Bronchial epithelial cell (primary cell): ENCODE results near the gene STN1. TPM values are rescaled to one million over a fixed set of nuclear protein-coding genes. Genes with fewer than 3 reads are reported as not detected.

Source experiments
- DNase-seq: peaks from one replicate; pipeline ENCODE4 v3.0.0-alpha.2; 2010; ENCODE audit warnings: low read depth
- FAIRE-seq: peaks from 2 replicates; lab custom pipeline; 2011; peaks lifted over from hg19 to GRCh38; lab: Jason Lieb, UNC
- H3K27me3 ChIP-seq: 2 replicates; pipeline ENCODE4 v1.5.1; 2011; ENCODE audit warnings: low read length; ENCODE audit not compliant: control insufficient read depth, insufficient read depth
- H3K36me3 ChIP-seq: 2 replicates; pipeline ENCODE4 v1.5.1; 2011; ENCODE audit warnings: low read length; ENCODE audit not compliant: control insufficient read depth, insufficient read depth
- H3K4me3 ChIP-seq: 2 replicates; pipeline ENCODE4 v1.5.1; 2011; ENCODE audit warnings: mild to moderate bottlenecking, low read depth, low read length, control low read depth
- total RNA-seq: library from RNA; depleted of rRNA; stranded (reverse); fragments of >200 nt; gene quantifications from 2 replicates; pipeline ENCODE4 v1.2.1, GENCODE V29; 2014
- TF ChIP-seq, protein P1 (sequence below): IDR thresholded peaks from 2 replicates; pipeline ENCODE4 v1.5.1; 2011; ENCODE audit warnings: mild to moderate bottlenecking, moderate library complexity, low read length, control low read depth, inconsistent platforms; ENCODE audit not compliant: insufficient read depth, severe bottlenecking

The STN1 gene
- total RNA-seq, 1 donor from 2014 or later = 67.7 TPM

DNA sequence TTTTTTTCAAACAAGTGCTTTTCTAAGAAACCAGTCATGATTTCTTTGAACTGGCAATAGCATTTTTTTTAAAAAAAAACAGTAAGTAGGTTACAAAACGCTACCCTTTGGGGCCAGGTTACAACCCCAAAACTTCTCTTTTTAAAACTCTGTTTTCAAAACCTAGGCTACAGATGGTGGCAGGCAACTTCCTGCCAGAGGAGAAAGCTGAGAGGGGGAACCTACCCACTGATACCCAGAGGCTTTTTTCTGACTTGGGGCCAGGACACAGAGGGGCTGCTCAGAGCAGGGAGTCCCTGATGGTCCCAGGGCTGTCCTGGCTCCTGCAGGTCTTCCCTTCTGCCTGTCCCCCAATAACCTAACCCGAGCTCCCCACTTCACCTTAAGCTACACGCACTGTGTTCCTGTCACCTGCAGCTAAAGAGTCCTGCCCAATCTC is 6.9 kb downstream of the STN1 start:
- Histone ChIP-seq H3K27me3 (no peaks in the 10 kb centered on the region), H3K4me3 (no peak overlapping the region), H3K36me3 (peaks cover 1% of the 10 kb centered on the region)
- DNase-seq (no peak), FAIRE-seq (no peak)
- TF ChIP-seq, protein P1, sequence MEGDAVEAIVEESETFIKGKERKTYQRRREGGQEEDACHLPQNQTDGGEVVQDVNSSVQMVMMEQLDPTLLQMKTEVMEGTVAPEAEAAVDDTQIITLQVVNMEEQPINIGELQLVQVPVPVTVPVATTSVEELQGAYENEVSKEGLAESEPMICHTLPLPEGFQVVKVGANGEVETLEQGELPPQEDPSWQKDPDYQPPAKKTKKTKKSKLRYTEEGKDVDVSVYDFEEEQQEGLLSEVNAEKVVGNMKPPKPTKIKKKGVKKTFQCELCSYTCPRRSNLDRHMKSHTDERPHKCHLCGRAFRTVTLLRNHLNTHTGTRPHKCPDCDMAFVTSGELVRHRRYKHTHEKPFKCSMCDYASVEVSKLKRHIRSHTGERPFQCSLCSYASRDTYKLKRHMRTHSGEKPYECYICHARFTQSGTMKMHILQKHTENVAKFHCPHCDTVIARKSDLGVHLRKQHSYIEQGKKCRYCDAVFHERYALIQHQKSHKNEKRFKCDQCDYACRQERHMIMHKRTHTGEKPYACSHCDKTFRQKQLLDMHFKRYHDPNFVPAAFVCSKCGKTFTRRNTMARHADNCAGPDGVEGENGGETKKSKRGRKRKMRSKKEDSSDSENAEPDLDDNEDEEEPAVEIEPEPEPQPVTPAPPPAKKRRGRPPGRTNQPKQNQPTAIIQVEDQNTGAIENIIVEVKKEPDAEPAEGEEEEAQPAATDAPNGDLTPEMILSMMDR = no peak

DNA sequence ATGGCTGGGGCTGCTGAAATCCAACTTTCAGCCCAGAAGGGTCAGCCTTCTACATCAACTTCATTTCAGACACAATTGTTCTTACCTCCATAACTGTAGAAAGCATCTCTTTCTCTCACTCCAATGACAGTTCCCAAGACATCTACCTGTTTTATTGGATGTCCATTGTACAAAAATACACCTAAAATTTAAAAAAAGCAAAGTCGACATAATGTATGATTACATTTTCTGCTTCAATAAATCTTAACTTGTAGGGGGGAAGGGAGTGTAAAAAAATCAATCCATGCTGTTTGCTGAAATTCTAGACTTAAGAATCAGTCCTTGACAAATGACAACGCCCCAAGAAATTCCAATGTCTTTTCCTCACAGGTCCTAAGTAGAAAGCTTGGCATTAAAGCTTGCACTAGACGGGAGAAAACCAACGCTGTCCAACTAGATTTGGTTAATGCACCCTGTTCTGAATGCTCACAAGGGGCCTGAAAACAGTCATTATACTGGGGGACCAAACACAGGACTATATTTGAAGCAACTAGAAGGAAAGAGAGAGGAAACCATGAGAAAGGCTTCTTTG is 7.5 kb downstream of the STN1 start:
- H3K36me3 ChIP-seq = peaks cover 1% of the 10 kb centered on the region
- no peaks in the 10 kb centered on the region for H3K27me3 ChIP-seq
- FAIRE-seq (no peak), DNase-seq (peak; percentile 43)
- H3K4me3 ChIP-seq = no peak overlapping the region
- TF ChIP-seq, protein P1 = no peak

- Histone ChIP-seq H3K4me3 (no peak overlapping the region), H3K36me3 (peaks cover 4% of the 10 kb centered on the region), H3K27me3 (no peaks in the 10 kb centered on the region)
- FAIRE-seq = no peak
- TF ChIP-seq, protein P1 = no peak
- no peak for DNase-seq
These were observed 12.5 kb downstream of the STN1 start for GRCh38 chr10:103905441-103905840.

DNA sequence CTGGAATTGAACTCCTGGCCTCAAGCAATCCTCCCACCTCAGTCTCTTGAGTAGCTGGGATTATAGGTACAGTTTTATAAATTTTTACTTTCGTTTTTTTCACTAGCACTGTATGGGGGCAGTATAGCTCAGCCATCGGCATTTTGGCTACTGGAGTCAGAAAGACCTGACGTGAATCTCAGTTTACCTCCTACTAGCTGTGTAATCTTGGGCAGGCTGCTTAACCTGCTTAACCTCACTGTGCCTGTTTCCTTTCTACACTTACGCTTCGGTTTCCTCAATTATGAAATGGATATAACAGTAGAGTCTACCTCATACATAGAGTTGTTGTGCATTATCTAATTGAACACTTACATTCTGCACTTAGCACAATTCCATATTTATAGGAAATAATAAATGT is 16.7 kb downstream of the STN1 start:
- DNase-seq (no peak), FAIRE-seq (no peak)
- TF ChIP-seq, protein P1 = no peak
- Histone ChIP-seq H3K27me3 (no peaks in the 10 kb centered on the region), H3K36me3 (peaks cover 12% of the 10 kb centered on the region), H3K4me3 (no peak overlapping the region)

DNA sequence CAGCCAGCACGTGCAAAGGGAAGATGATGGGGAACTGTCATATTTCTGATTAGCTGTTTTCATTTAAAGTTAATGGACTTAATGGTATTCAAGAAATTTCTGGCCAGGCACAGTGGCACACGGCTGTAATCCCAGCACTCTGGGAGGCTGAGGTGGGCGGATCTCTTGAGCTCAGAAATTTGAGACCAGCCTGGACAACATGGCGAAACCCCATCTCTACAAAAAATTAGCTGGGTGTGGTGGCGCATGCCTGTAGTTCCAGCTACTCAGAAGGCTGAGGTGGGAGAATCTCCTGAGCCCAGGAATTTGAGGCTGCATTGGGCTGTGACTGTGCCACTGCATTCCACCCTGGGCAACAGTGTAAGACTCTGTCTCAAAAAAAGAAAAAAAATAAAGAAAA is 18.7 kb downstream of the STN1 start:
- no peak for DNase-seq
- FAIRE-seq = no peak
- Histone ChIP-seq H3K4me3 (no peak overlapping the region), H3K36me3 (peaks cover 8% of the 10 kb centered on the region), H3K27me3 (no peaks in the 10 kb centered on the region)
- TF ChIP-seq, protein P1 = no peak

DNA sequence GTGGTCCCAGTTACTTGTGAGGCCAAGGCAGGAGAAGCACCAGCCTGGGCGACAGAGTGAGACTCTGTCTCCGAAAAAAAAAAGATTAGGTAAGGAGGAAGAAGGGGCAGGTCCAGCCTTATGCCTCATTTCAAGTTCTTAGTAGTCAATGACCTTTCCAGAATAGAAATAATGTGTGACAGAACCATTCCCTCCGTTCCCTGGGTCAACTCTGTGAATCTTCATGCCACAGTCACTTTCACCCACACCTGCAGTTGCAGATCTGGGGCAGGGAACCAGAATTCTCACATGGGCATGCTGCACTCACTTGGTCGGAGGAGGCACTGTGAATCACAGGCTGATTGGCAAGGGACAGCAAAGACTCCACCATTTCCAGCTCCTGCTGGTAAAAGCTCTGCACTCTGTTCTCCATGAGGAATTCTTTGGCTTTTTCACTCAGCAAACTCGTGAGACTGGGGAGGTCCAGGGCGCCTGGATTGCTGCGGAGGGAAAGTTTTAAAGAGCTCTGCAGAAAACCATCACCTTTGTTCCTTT is 20.7 kb downstream of the STN1 start:
- DNase-seq = no peak
- Histone ChIP-seq H3K27me3 (no peaks in the 10 kb centered on the region), H3K36me3 (peaks cover 8% of the 10 kb centered on the region), H3K4me3 (no peak overlapping the region)
- no peak for FAIRE-seq
- TF ChIP-seq, protein P1 = no peak
